Measurements from ENCODE around the gene USP47.

GRCh38 chr11:11998091-11998781 is 156.5 kb downstream of the USP47 start:
- TF ChIP-seq TAF1 (IDR thresholded peaks at IDR 0.05; ENCODE audit: low read depth, low read length) (no peak), SPI1 (IDR thresholded peaks at IDR 0.05; ENCODE audit: low read depth, low read length) (no peak), POLR2AphosphoS5 (IDR thresholded peaks at IDR 0.05; ENCODE audit: low read depth, low read length) (no peak)

All from GM12891 (cell line).